Spinal cord (tissue), 10 donors: ENCODE measurements around the gene SGSM1. TPM values are rescaled to one million over a fixed set of nuclear protein-coding genes. Genes with fewer than 3 reads are reported as not detected.

Source experiments
- DNase-seq, 6 donors: peaks; one replicate each; pipeline versions ENCODE4 v3.0.0 to v3.0.0-alpha.2; 2013 to 2015; ENCODE audit warnings: low spot score in 6 of 6, low read depth in 4 of 6
- H3K27ac ChIP-seq: one replicate; pipeline ENCODE4 v1.5.1; 2013; ENCODE audit warnings: low read depth, low read length, control low read depth
- H3K27me3 ChIP-seq: one replicate; pipeline ENCODE4 v1.6.1; 2013; ENCODE audit warnings: low read length; ENCODE audit not compliant: control insufficient read depth, insufficient read depth
- H3K36me3 ChIP-seq: one replicate; pipeline ENCODE4 v1.6.1; 2013; ENCODE audit warnings: low read length; ENCODE audit not compliant: control insufficient read depth, insufficient read depth
- H3K4me1 ChIP-seq: one replicate; pipeline ENCODE4 v1.6.1; 2013; ENCODE audit warnings: low read length; ENCODE audit not compliant: control insufficient read depth, insufficient read depth
- H3K4me3 ChIP-seq: one replicate; pipeline ENCODE4 v1.5.1; 2013; ENCODE audit warnings: low read depth, low read length, control low read depth
- H3K9me3 ChIP-seq: one replicate; pipeline ENCODE4 v1.6.1; 2013; ENCODE audit warnings: low read length; ENCODE audit not compliant: control insufficient read depth, insufficient read depth
- WGBS: methylation state at CpG from one replicate; pipeline ENCODE4 v1.1.5; 2013; ENCODE audit warnings: missing lambda C conversion rate; ENCODE audit not compliant: insufficient coverage; 5-methylcytosine and 5-hydroxymethylcytosine counted together
- polyA plus RNA-seq, 2 donors: library from polyadenylated mRNA; unstranded; fragments of 120-200 nt; gene quantifications; one replicate each; pipeline ENCODE4 v1.2.1, GENCODE V29; 2013; ENCODE audit not compliant: insufficient read length in 2 of 2
- total RNA-seq, 2 donors: library from RNA; depleted of rRNA in 1 of 2; stranded (reverse); fragments of 120-200 nt in 1 of 2; fragments of >200 nt in 1 of 2; gene quantifications; one replicate each; pipeline versions ENCODE4 v1.2.3 to v1.2.4, GENCODE V29; 2013 to 2014
- donor health status: healthy.

SGSM1 gene
- total and polyA plus RNA-seq, 4 donors, result 6.3 to 20.0 (median 13.4) TPM

- DNase-seq, result peak in 5 of 6 donors; percentile 14 to 88 (median 31)
- Histone ChIP-seq H3K4me1 (no peaks in the 10 kb centered on the region), H3K4me3 (no peak overlapping the region), H3K27me3 (no peaks in the 10 kb centered on the region), H3K9me3 (no peaks in the 10 kb centered on the region), H3K36me3 (no peaks in the 10 kb centered on the region), H3K27ac (no peak overlapping the region)
- WGBS, result 70% methylated on average over 5 of the region's 7 CpGs
Measured at GRCh38 chr22:24772493-24773220, 33.4 kb upstream of the SGSM1 start.

- Histone ChIP-seq H3K4me3 (no peak overlapping the region), H3K4me1 (no peaks in the 10 kb centered on the region), H3K9me3 (no peaks in the 10 kb centered on the region), H3K27me3 (no peaks in the 10 kb centered on the region), H3K27ac (no peak overlapping the region), H3K36me3 (no peaks in the 10 kb centered on the region)
- WGBS, result 77% methylated on average over 5 of the region's 11 CpGs
- DNase-seq, result no peak
Measured at GRCh38 chr22:24775769-24776492, 30.1 kb upstream of the SGSM1 start.

GRCh38 chr22:24776525-24776924 lies 29.5 kb upstream of the SGSM1 start:
- no peaks in the 10 kb centered on the region for H3K4me1 ChIP-seq
- DNase-seq, result no peak
- WGBS, result no CpG with 5 or more reads among the region's 5 CpGs
- no peaks in the 10 kb centered on the region for H3K36me3 ChIP-seq
- H3K27me3 ChIP-seq, result no peaks in the 10 kb centered on the region
- no peak overlapping the region for H3K27ac ChIP-seq
- H3K4me3 ChIP-seq, result no peak overlapping the region
- H3K9me3 ChIP-seq, result no peaks in the 10 kb centered on the region

GRCh38 chr22:24789516-24789915 lies 16.5 kb upstream of the SGSM1 start:
- no peak for DNase-seq
- Histone ChIP-seq H3K9me3 (no peaks in the 10 kb centered on the region), H3K27ac (no peak overlapping the region), H3K4me3 (no peak overlapping the region), H3K27me3 (no peaks in the 10 kb centered on the region), H3K36me3 (no peaks in the 10 kb centered on the region), H3K4me1 (no peaks in the 10 kb centered on the region)
- no CpG with 5 or more reads among the region's 3 CpGs for WGBS

- H3K9me3 ChIP-seq, result no peaks in the 10 kb centered on the region
- WGBS, result 97% methylated on average over 3 of the region's 6 CpGs
- no peak for DNase-seq
- no peaks in the 10 kb centered on the region for H3K27me3 ChIP-seq
- no peaks in the 10 kb centered on the region for H3K36me3 ChIP-seq
- no peak overlapping the region for H3K4me3 ChIP-seq
- H3K4me1 ChIP-seq, result no peaks in the 10 kb centered on the region
- H3K27ac ChIP-seq, result no peak overlapping the region
Measured at GRCh38 chr22:24791362-24791761, 14.6 kb upstream of the SGSM1 start.

GRCh38 chr22:24796056-24796455 lies 10.0 kb upstream of the SGSM1 start:
- no peaks in the 10 kb centered on the region for H3K9me3 ChIP-seq
- H3K4me3 ChIP-seq, result no peak overlapping the region
- no peaks in the 10 kb centered on the region for H3K36me3 ChIP-seq
- no peak overlapping the region for H3K27ac ChIP-seq
- WGBS, result 93% methylated on average over 3 of the region's 3 CpGs
- DNase-seq, result no peak
- no peaks in the 10 kb centered on the region for H3K27me3 ChIP-seq
- no peaks in the 10 kb centered on the region for H3K4me1 ChIP-seq

- no peak for DNase-seq
- no peaks in the 10 kb centered on the region for H3K36me3 ChIP-seq
- H3K27ac ChIP-seq, result no peak overlapping the region
- no peaks in the 10 kb centered on the region for H3K9me3 ChIP-seq
- H3K4me1 ChIP-seq, result no peaks in the 10 kb centered on the region
- H3K4me3 ChIP-seq, result no peak overlapping the region
- H3K27me3 ChIP-seq, result no peaks in the 10 kb centered on the region
- 69% methylated on average over 4 of the region's 4 CpGs for WGBS
Measured at GRCh38 chr22:24796860-24797259, 9.2 kb upstream of the SGSM1 start.

GRCh38 chr22:24801901-24802465 lies 4.0 kb upstream of the SGSM1 start:
- H3K4me3 ChIP-seq, result no peak overlapping the region
- WGBS, result 69% methylated on average over 6 of the region's 6 CpGs
- no peaks in the 10 kb centered on the region for H3K9me3 ChIP-seq
- peak in 1 of 6 donors; percentile 19 for DNase-seq
- H3K27ac ChIP-seq, result no peak overlapping the region
- H3K4me1 ChIP-seq, result peaks cover 15% of the 10 kb centered on the region
- H3K27me3 ChIP-seq, result no peaks in the 10 kb centered on the region
- no peaks in the 10 kb centered on the region for H3K36me3 ChIP-seq

GRCh38 chr22:24803064-24803542 lies 2.9 kb upstream of the SGSM1 start:
- Histone ChIP-seq H3K9me3 (no peaks in the 10 kb centered on the region), H3K4me1 (peaks cover 26% of the 10 kb centered on the region), H3K27me3 (no peaks in the 10 kb centered on the region), H3K36me3 (no peaks in the 10 kb centered on the region), H3K27ac (no peak overlapping the region), H3K4me3 (no peak overlapping the region)
- DNase-seq, result peak in 2 of 6 donors; percentile 56 to 63
- WGBS, result 0% methylated on average over 1 of the region's 3 CpGs
